Karpas-422 (cell line): ENCODE data around the gene STKLD1. TPM values are rescaled to one million over a fixed set of nuclear protein-coding genes. Genes with fewer than 3 reads are reported as not detected.
"Not testable (repeated sequence)": the region's sequence is repeated elsewhere in the genome, so short reads cannot be mapped to it uniquely, and the experiment has no call there.

Experiments
- DNase-seq: peaks from one replicate; pipeline ENCODE4 v3.0.0-alpha.2; 2015
- H2AFZ ChIP-seq: fragments of 200-600 bp; sonication (generic); 2 replicates; pipeline ENCODE4 v1.6.1; 2014; ENCODE audit warnings: antibody characterized with exemption, low read length, mixed read lengths
- H3K27ac ChIP-seq: fragments of 200-600 bp; sonication (generic); 2 replicates; pipeline ENCODE4 v1.5.1; 2014; ENCODE audit warnings: mild to moderate bottlenecking, low read length, moderate library complexity
- H3K27me3 ChIP-seq: fragments of 200-600 bp; sonication (generic); 2 replicates; pipeline ENCODE4 v1.6.1; 2014; ENCODE audit warnings: low read length, mixed read lengths
- H3K36me3 ChIP-seq: fragments of 200-600 bp; sonication (generic); 2 replicates; pipeline ENCODE4 v1.6.1; 2014; ENCODE audit warnings: low read length, mixed read lengths; ENCODE audit not compliant: insufficient read depth
- H3K4me1 ChIP-seq: fragments of 200-600 bp; sonication (generic); 2 replicates; pipeline ENCODE4 v1.6.1; 2014; ENCODE audit warnings: mild to moderate bottlenecking, low read length, mixed read lengths
- H3K4me2 ChIP-seq: fragments of 200-600 bp; sonication (generic); 2 replicates; pipeline ENCODE4 v1.6.1; 2014; ENCODE audit warnings: low read length, low read depth, mild to moderate bottlenecking; ENCODE audit not compliant: poor library complexity, severe bottlenecking
- H3K4me3 ChIP-seq: fragments of 200-600 bp; sonication (generic); 2 replicates; pipeline ENCODE4 v1.5.1; 2014; ENCODE audit warnings: mild to moderate bottlenecking, antibody characterized with exemption, low read length, mixed read lengths
- H3K79me2 ChIP-seq: fragments of 200-600 bp; sonication (generic); 2 replicates; pipeline ENCODE4 v1.6.1; 2014; ENCODE audit warnings: mild to moderate bottlenecking, low read length, mixed read lengths
- H3K9ac ChIP-seq: fragments of 200-600 bp; sonication (generic); 2 replicates; pipeline ENCODE4 v1.6.0; 2014; ENCODE audit warnings: low read length
- H3K9me2 ChIP-seq: fragments of 200-600 bp; sonication (generic), shearing (Covaris generic); replicated peaks from 2 replicates; pipeline ENCODE4 v1.6.0; 2014; ENCODE audit warnings: mild to moderate bottlenecking, low read length, moderate library complexity; ENCODE audit not compliant: insufficient read depth
- H3K9me3 ChIP-seq: fragments of 300-700, 200-600 bp; sonication (generic); 2 replicates; pipeline ENCODE4 v1.6.1; 2014; ENCODE audit warnings: low read length, mixed read lengths
- H4K20me1 ChIP-seq: fragments of 200-600 bp; sonication (generic); 2 replicates; pipeline ENCODE4 v1.6.1; 2014; ENCODE audit warnings: mild to moderate bottlenecking, antibody characterized with exemption, low read length, low read depth; ENCODE audit not compliant: insufficient read depth
- total RNA-seq: library from RNA; depleted of rRNA; stranded (reverse); fragments of >200 nt; shearing (Covaris generic); gene quantifications from 2 replicates; pipeline ENCODE4 v1.2.3, GENCODE V29; 2014; ENCODE audit warnings: low replicate concordance

Gene STKLD1
- total RNA-seq, 1 experiment from 2014 or later = 0.93 TPM

DNA sequence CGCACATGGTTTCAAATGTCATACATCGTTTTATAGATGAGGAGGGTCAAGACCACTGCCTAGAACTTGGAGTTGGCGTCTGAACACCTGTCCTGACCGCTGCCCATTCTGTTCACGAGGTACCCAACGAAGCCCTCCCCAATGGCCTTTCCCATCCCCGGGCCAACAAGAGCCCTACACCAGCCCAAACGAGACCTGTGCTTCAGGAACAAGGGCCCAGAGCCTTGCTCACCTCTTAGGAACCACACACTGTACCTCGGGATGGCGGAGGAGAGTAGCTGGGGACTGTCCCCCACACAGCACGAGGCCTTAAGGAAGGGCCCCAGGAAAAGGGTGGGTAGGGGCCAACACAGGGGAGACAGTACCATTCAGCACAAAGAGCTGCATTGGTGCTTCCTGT, 43.2 kb upstream of the STKLD1 start:
- no peak overlapping the region for H3K4me3 ChIP-seq
- no peaks in the 10 kb centered on the region for H3K9me2 ChIP-seq
- peaks cover 14% of the 10 kb centered on the region for H3K4me1 ChIP-seq
- H3K4me2 ChIP-seq = no peak overlapping the region
- H3K27ac ChIP-seq = no peak overlapping the region
- peaks cover 21% of the 10 kb centered on the region for H3K79me2 ChIP-seq
- H4K20me1 ChIP-seq = peaks cover 25% of the 10 kb centered on the region
- H3K9ac ChIP-seq = no peak overlapping the region
- H3K9me3 ChIP-seq = no peaks in the 10 kb centered on the region
- no peak overlapping the region for H2AFZ ChIP-seq
- H3K36me3 ChIP-seq = peaks cover 21% of the 10 kb centered on the region; the same call in 1 of the 2 replicates
- no peak for DNase-seq
- no peaks in the 10 kb centered on the region for H3K27me3 ChIP-seq

DNA sequence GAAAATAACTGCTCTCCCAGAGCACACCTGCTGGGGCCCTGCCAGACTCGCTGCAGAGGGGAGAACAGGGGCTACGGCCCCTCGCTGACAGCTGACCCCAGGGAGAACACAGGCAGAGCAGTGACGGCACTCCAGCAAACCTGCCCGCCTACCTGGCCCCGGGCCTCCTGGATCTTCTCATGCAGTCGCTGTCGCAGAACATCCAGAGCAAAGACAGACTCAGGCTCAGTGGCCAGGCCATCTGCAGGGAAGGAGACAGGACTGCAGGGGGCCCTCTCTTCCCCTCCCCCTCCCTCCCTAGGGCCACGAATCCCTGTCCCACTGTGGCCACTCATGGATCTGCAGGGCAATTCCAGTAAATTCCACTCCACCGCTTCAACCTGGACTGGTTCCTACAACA, 42.6 kb upstream of the STKLD1 start:
- peaks cover 14% of the 10 kb centered on the region for H3K4me1 ChIP-seq
- H3K27ac ChIP-seq = no peak overlapping the region
- no peaks in the 10 kb centered on the region for H3K9me2 ChIP-seq
- no peak overlapping the region for H3K4me2 ChIP-seq
- no peak overlapping the region for H3K9ac ChIP-seq
- H3K79me2 ChIP-seq = peaks cover 21% of the 10 kb centered on the region
- H4K20me1 ChIP-seq = peaks cover 21% of the 10 kb centered on the region
- no peak for DNase-seq
- no peaks in the 10 kb centered on the region for H3K9me3 ChIP-seq
- no peak overlapping the region for H2AFZ ChIP-seq
- peaks cover 21% of the 10 kb centered on the region; the same call in 1 of the 2 replicates for H3K36me3 ChIP-seq
- H3K4me3 ChIP-seq = no peak overlapping the region
- no peaks in the 10 kb centered on the region for H3K27me3 ChIP-seq

DNA sequence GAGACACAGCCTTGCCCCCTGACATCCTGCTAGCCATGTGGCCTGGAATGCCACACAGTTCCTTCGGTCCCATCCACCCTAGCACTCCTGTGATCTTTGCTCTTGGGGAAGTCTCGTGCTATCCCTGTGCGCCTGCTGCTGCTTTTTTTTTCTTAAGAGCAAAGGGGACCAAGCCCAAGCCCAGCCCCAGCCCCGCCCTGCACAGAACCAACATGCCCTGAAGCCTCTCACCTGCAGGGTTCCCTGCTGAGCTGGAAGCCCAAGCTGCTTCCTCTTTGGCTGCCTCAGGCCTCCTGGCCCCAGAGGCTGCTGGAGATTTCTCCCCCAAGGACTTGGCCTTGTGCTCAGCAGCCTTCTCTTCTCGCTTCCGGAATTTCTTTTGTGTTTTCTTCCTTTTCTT, 42.0 kb upstream of the STKLD1 start:
- Histone ChIP-seq H3K9me2 (no peaks in the 10 kb centered on the region), H3K4me1 (peaks cover 14% of the 10 kb centered on the region), H3K79me2 (peaks cover 21% of the 10 kb centered on the region), H3K4me3 (no peak overlapping the region), H3K9ac (peak overlapping the region; percentile 83; the same call in 1 of the 2 replicates), H4K20me1 (peaks cover 21% of the 10 kb centered on the region), H3K4me2 (peak overlapping the region; percentile 78), H3K36me3 (peaks cover 21% of the 10 kb centered on the region; the same call in 1 of the 2 replicates), H2AFZ (no peak overlapping the region), H3K27me3 (no peaks in the 10 kb centered on the region), H3K9me3 (no peaks in the 10 kb centered on the region), H3K27ac (no peak overlapping the region)
- no peak for DNase-seq

DNA sequence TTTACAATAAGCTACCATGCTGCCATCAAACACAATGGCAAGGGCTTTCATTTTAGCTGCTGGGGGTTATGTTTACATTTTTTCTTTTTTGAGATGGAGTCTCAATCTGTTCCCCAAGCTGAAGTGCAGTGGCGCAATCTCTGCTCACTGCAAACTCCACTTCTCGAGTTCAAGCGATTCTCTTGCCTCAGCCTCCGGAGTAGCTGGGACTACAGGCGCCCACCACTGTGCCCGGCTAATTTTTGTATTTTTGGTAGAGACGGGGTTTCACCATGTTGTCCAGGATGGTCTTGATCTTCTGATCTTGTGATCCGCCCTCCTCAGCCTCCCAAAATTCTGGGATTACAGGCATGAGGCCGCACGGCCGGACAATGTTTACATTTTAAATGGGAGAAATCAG, 41.3 kb upstream of the STKLD1 start:
- H3K36me3 ChIP-seq = peaks cover 21% of the 10 kb centered on the region; the same call in 1 of the 2 replicates
- H3K79me2 ChIP-seq = peaks cover 21% of the 10 kb centered on the region
- peak overlapping the region; percentile 47; the same call in 1 of the 2 replicates for H3K27ac ChIP-seq
- H2AFZ ChIP-seq, H3K9me3 ChIP-seq, H3K27me3 ChIP-seq, DNase-seq, H3K9me2 ChIP-seq: not testable (repeated sequence)
- peak overlapping the region; percentile 78 for H3K4me2 ChIP-seq
- peaks cover 21% of the 10 kb centered on the region for H4K20me1 ChIP-seq
- peak overlapping the region; percentile 83 for H3K9ac ChIP-seq
- H3K4me1 ChIP-seq = peaks cover 14% of the 10 kb centered on the region
- peak overlapping the region; percentile 79 for H3K4me3 ChIP-seq

DNA sequence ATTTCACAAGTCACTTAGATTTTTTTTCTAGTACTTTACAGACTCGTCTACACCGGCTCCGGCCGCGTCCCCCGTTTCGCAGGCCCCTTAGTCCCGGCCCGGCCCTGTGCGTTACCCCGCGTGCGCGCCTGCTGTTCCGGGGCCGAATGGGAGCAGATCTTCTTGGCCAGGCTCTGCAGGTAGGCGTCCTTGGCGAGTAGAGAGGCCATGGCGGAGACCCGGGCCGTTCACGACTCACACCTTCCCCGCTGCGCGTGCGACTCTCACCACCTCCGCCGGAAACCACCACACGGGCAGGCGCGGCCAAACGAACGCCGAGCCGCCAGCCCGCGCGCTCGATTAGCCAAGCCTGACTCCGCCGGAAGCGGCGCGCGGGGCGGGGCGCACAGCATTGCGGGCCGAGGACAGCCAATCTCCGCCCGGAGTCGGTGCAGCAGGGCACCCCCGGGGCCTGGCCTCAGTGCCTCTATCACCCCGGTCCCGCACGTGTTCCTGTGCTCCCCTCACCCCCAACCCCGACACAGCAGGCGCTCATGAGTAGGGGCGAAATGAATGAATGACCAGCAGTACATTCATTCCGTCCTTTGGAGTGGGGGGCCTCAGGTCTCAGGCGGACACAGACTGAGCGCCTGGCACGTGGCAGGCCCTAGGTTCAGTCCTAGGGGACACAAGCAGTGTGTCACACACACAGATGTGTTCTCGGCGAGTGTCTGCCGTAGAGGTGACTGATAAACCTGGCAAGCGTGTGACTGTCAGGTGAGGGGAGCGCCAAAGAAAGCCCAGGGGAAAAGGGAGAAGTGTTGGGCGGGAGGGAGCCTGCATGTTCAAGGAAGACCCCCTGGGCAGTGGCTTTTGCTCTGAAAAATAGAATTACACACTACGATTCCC, 40.0 kb upstream of the STKLD1 start, which contains the start of gene SURF6:
Gene SURF6, minus strand, starts transcription at position 265 of the 888 bp plus-strand sequence. Its CDS starts 56 bp downstream, at position 209.
- H3K79me2 ChIP-seq = peaks cover 21% of the 10 kb centered on the region
- H3K9ac ChIP-seq = peak within 1 kb of the TSS; percentile 83
- H3K36me3 ChIP-seq = peaks cover 25% of the 10 kb centered on the region; the same call in 1 of the 2 replicates
- H2AFZ ChIP-seq = peak within 1 kb of the TSS; percentile 92; the same call in 1 of the 2 replicates
- H3K9me3 ChIP-seq = no peaks in the 10 kb centered on the region
- no peaks in the 10 kb centered on the region for H3K27me3 ChIP-seq
- peak within 1 kb of the TSS; percentile 47 for H3K27ac ChIP-seq
- peaks cover 14% of the 10 kb centered on the region for H3K4me1 ChIP-seq
- H3K9me2 ChIP-seq = no peaks in the 10 kb centered on the region
- H4K20me1 ChIP-seq = peaks cover 15% of the 10 kb centered on the region; the same call in 1 of the 2 replicates
- H3K4me2 ChIP-seq = peak within 1 kb of the TSS; percentile 78
- peak; percentile 98 for DNase-seq
- peak within 1 kb of the TSS; percentile 79 for H3K4me3 ChIP-seq

DNA sequence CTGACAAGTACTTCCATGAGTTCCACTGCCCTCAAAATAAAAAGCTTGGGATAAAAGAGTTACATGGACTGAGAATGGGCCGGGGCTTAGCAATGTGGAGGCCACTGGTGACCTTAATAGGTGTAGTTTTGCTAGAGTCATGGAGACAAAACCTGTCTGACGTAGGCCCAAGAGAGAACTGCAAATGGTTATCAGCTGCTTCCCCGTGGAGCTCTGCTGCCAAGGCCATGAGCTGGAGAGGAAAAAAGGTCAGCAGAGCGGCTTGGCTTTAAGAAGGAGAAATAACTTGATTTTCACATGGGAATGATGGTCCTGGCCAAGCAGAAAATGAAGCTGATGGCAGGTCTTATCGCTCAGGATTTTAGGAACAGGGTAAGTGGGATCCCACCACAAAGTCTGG, 36.5 kb upstream of the STKLD1 start:
- Histone ChIP-seq H3K27ac (no peak overlapping the region), H3K4me1 (peaks cover 11% of the 10 kb centered on the region), H3K36me3 (peaks cover 11% of the 10 kb centered on the region; the same call in 1 of the 2 replicates), H3K4me3 (no peak overlapping the region), H4K20me1 (no peaks in the 10 kb centered on the region), H2AFZ (no peak overlapping the region), H3K9ac (no peak overlapping the region), H3K4me2 (no peak overlapping the region), H3K79me2 (peaks cover 13% of the 10 kb centered on the region), H3K9me2 (no peaks in the 10 kb centered on the region), H3K9me3 (no peaks in the 10 kb centered on the region), H3K27me3 (no peaks in the 10 kb centered on the region)
- no peak for DNase-seq

DNA sequence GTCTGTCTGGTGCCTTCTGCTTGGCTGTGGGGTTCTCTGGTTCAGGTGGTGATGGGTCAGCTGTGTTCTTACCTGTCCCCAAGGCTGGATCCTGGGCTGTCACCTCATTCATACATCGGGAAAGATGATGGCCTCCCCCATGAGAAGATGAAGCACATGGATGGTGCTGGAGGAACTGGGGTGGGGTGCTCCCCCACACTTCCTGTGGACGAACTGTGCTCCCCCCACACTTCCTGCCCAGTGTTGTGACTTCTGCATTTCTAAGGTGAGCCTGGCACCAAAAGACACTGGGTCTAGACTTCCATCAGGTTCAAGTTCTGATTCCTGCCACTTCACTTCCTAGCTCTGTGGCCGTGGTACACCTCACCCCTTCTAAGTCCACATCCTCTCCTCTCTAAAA, 35.9 kb upstream of the STKLD1 start:
- Histone ChIP-seq H3K36me3 (peaks cover 9% of the 10 kb centered on the region; the same call in 1 of the 2 replicates), H3K9ac (no peak overlapping the region)
- DNase-seq = no peak

DNA sequence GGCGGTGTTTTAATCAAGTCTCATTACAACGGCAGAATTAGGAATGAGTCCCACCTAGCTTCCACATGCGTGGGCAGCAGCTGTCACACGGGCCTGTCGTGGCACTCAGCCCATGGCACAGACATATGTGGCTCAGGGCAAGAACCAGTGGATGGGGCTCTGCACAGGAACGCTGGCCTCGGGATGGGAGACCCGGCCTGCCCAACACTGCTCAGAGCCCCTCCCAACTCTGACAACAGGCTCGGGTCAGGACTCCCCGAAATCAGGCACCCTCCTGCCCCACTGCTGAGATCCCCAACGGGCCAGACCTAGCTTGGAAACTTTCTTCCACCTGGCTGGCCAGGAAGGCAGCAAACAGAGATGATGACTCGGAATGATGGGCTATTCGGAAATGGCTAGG, 35.2 kb upstream of the STKLD1 start:
- H3K27ac ChIP-seq = no peak overlapping the region
- no peaks in the 10 kb centered on the region for H3K27me3 ChIP-seq
- H2AFZ ChIP-seq = no peak overlapping the region
- H3K9ac ChIP-seq = no peak overlapping the region
- H3K4me2 ChIP-seq = no peak overlapping the region
- peaks cover 5% of the 10 kb centered on the region for H3K4me1 ChIP-seq
- H3K36me3 ChIP-seq = peaks cover 9% of the 10 kb centered on the region; the same call in 1 of the 2 replicates
- H3K9me2 ChIP-seq = no peaks in the 10 kb centered on the region
- peaks cover 8% of the 10 kb centered on the region for H3K79me2 ChIP-seq
- H3K9me3 ChIP-seq = no peaks in the 10 kb centered on the region
- DNase-seq = no peak
- H3K4me3 ChIP-seq = no peak overlapping the region
- H4K20me1 ChIP-seq = peaks cover 6% of the 10 kb centered on the region; the same call in 1 of the 2 replicates

More for the DNA sequence above, 35.9 kb upstream of the STKLD1 start:
- Histone ChIP-seq H3K79me2 (peaks cover 8% of the 10 kb centered on the region), H3K4me1 (peaks cover 5% of the 10 kb centered on the region), H3K9me3 (no peaks in the 10 kb centered on the region), H3K27me3 (no peaks in the 10 kb centered on the region), H2AFZ (no peak overlapping the region), H3K4me2 (no peak overlapping the region), H3K27ac (no peak overlapping the region), H3K9me2 (no peaks in the 10 kb centered on the region), H3K4me3 (no peak overlapping the region), H4K20me1 (peaks cover 1% of the 10 kb centered on the region; the same call in 1 of the 2 replicates)
